CD4-positive, alpha-beta memory T cell (primary cell): ENCODE results near the gene FAM171A2. TPM values are rescaled to one million over a fixed set of nuclear protein-coding genes. Genes with fewer than 3 reads are reported as not detected.

Experiments
- CTCF ChIA-PET: fragments of 350-600 bp; sonication (Branson Sonifier 250); formaldehyde crosslinking; loops from one replicate; lab custom pipeline; 2021; ENCODE audit warnings: inconsistent platforms; ENCODE audit not compliant: partially characterized antibody; lab: Charles Lee
- POLR2A ChIA-PET: fragments of 350-600 bp; sonication (Branson Sonifier 250); formaldehyde crosslinking; loops from one replicate; lab custom pipeline; 2021; ENCODE audit not compliant: partially characterized antibody; lab: Charles Lee
- DNase-seq, 5 donors: peaks; one replicate each; pipeline versions ENCODE4 v3.0.0 to v3.0.0-alpha.2; 2020 to 2022; ENCODE audit warnings: mixed read lengths in 1 of 5
- H3K27ac ChIP-seq: one replicate; pipeline ENCODE4 v1.7.0; 2013; ENCODE audit warnings: low read depth, low read length
- H3K27me3 ChIP-seq: 2 replicates; pipeline ENCODE4 v1.7.0; 2013; ENCODE audit warnings: mild to moderate bottlenecking, low read length, moderate library complexity; ENCODE audit not compliant: insufficient read depth
- H3K36me3 ChIP-seq: 2 replicates; pipeline ENCODE4 v1.7.0; 2013; ENCODE audit warnings: mild to moderate bottlenecking, low read length, moderate library complexity; ENCODE audit not compliant: insufficient read depth
- H3K4me1 ChIP-seq: 2 replicates; pipeline ENCODE4 v1.7.0; 2013; ENCODE audit warnings: mild to moderate bottlenecking, low read length, moderate library complexity; ENCODE audit not compliant: insufficient read depth
- H3K4me3 ChIP-seq, 2 donors: one replicate each; pipeline ENCODE4 v1.7.0; 2013; ENCODE audit warnings: low read length in 2 of 2, mild to moderate bottlenecking in 1 of 2
- H3K9me3 ChIP-seq, 2 donors: one replicate each; pipeline ENCODE4 v1.7.0; 2013; ENCODE audit warnings: low read length in 2 of 2, control low read depth in 1 of 2; ENCODE audit not compliant: control insufficient read depth in 1 of 2
- H3K27ac Mint-ChIP-seq, 7 donors: one replicate each; pipeline ENCODE4 v1.8.0; 2020 to 2021; ENCODE audit warnings: mixed read lengths in 7 of 7, mild to moderate bottlenecking in 6 of 7, inconsistent platforms in 3 of 7, moderate library complexity in 3 of 7
- H3K27me3 Mint-ChIP-seq, 2 donors: one replicate each; pipeline ENCODE4 v1.8.0; 2020 to 2021; ENCODE audit warnings: mixed read lengths in 2 of 2
- H3K36me3 Mint-ChIP-seq, 2 donors: one replicate each; pipeline ENCODE4 v1.8.0; 2020 to 2021; ENCODE audit warnings: mixed read lengths in 2 of 2, inconsistent platforms in 1 of 2, mild to moderate bottlenecking in 1 of 2
- H3K4me1 Mint-ChIP-seq, 4 donors: one replicate each; pipeline ENCODE4 v1.8.0; 2020 to 2021; ENCODE audit warnings: mixed read lengths in 4 of 4, mild to moderate bottlenecking in 1 of 4
- H3K4me3 Mint-ChIP-seq, 8 donors: one replicate each; pipeline ENCODE4 v1.8.0; 2020 to 2021; ENCODE audit warnings: mixed read lengths in 8 of 8, mild to moderate bottlenecking in 7 of 8, moderate library complexity in 6 of 8, inconsistent platforms in 3 of 8
- H3K9me3 Mint-ChIP-seq, 8 donors: one replicate each; pipeline ENCODE4 v1.8.0; 2020 to 2021; ENCODE audit warnings: mixed read lengths in 8 of 8, mild to moderate bottlenecking in 5 of 8, inconsistent platforms in 3 of 8, moderate library complexity in 1 of 8
- intact Hi-C: fragments of 100-400 bp; cut with micrococcal nuclease; formaldehyde crosslinking; loops from one replicate; pipeline ENCODE4 v1.15.1; 2023
- polyA plus RNA-seq, 2 donors: library from polyadenylated mRNA; unstranded; fragments of 300-500 nt; fragmentation: Illumina TruSeq; gene quantifications; one replicate each; pipeline ENCODE4 v1.2.3, GENCODE V29; 2021
- total RNA-seq, 2 experiments: library from RNA; stranded (reverse); gene quantifications; one replicate each; pipeline ENCODE4 v1.2.3, GENCODE V29; 2021

Gene FAM171A2
- total and polyA plus RNA-seq, 4 experiments from 2014 or later = 0.13 to 0.72 (median 0.52) TPM; not detected in 1

DNA sequence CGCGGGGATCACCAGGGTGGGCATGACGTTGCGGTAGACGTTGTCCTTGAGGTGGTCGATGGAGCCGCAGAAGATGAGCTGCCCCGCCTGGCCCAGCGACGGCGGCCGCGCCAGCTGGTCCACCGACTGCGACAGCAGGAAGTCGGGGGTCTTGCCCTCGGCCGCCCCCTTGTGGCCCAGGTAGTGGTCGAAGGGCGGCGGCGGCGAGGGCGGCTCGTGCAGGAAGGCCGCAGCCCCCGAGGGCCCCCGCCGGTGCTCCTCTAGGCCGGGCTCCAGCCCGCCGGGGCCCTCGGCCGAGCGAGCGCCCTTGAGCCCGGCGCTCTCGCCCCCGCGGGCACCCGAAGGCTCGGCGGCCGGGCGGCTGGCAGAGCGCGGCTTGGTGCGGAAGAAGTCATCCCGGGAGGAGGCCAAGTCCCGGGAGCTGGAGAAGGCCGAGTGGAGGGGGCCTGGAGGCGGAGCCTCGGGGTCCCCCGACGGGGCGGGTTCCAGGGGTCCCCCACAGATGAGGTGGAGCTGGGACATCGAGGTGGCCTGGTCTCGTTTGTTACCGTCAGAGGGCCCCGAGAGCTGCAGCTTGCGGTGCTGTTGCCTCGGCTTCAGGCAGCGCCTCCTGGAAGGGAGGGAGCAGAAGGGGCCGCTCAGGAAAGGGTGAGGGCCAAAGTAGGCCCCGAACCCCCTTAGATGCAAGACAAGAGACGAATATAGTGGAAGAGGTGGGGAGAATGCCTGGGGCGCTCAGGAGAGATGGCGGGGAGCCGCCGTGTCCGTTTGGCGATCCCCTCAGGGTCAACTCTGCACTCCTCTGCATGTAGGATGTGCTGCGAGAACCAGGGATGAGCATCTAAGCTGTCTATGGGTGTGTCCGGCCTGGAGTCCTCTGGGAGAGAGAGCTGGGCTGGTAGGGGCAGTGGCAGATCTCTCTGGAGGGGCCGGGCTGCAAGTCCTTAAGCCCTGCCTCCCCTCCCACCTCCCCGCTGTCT lies 8.8 kb downstream of the FAM171A2 start:
- Histone ChIP-seq H3K9me3 (no peaks in the 10 kb centered on the region), H3K27me3 (no peaks in the 10 kb centered on the region), H3K4me1 (no peaks in the 10 kb centered on the region), H3K4me3 (no peak overlapping the region), H3K36me3 (no peaks in the 10 kb centered on the region), H3K27ac (no peak overlapping the region)
- Mint-ChIP-seq H3K27ac (peak overlapping the region in 2 of 7 donors; percentile 19 to 63), H3K36me3 (peaks cover 0 to 3% of the 10 kb centered on the region in 2 donors), H3K9me3 (no peaks in the 10 kb centered on the region), H3K4me3 (peak overlapping the region; percentile 35 to 79 (median 60)), H3K27me3 (no peaks in the 10 kb centered on the region), H3K4me1 (peaks cover 6 to 10% (median 8%) of the 10 kb centered on the region in 4 donors)
- intact Hi-C loops = no loop called here
- ChIA-PET POLR2A (interaction anchor here (1.2 to 2.4 kb wide), 7 partner anchors 8 to 288 kb away, joined by 3 to 12 read pairs (median 10); partner anchors contain the start of genes ATXN7L3, FAM171A2, GRN and LSM12), CTCF (interaction anchor here (0.5 to 4.9 kb wide), 10 partner anchors 8 to 708 kb away, joined by 3 to 26 read pairs (median 4); partner anchors contain the start of genes FAM171A2 and GRN)
- peak in 4 of 5 donors; percentile 46 to 52 (median 48) for DNase-seq

DNA sequence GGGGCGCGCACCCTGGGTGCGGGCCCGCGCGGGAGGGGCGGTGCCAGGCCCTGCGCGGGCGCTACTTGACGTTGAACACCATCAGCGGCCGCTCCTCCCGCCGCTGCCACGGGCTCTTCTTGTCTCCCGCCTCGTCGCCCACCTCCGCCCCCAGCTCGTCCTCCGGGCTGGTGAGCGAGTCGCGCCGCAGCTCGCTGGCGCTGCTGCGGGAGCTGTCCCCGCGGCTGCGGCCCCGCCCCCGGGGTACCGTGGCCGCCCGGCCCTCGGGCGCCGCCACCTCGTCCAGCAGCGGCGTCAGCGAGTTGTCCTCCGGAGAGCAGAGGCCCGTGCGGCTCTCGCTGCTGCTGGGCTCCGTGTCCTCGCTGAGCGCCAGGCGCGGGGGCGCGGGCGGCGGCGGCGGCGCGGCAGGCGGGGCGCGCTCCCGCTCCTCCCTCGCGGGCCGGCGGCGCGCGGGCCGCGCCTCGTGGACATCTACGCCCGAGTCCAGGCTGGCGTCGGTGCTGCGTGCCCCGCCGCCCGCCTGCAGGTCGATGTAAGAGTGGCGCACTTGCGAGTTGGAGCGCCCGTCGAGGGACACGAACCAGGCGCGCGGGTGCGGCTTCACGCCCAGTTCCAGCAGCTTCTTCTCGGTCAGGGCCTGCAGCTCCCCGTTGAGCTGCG lies 9.9 kb downstream of the FAM171A2 start:
- H3K36me3 Mint-ChIP-seq = peaks cover 3 to 4% of the 10 kb centered on the region in 2 donors
- CTCF ChIA-PET = interaction anchor here (0.7 to 4.9 kb wide), 10 partner anchors 8 to 411 kb away, joined by 3 to 26 read pairs (median 4); partner anchors contain the start of genes FAM171A2 and GRN
- Histone ChIP-seq H3K4me1 (no peaks in the 10 kb centered on the region), H3K27ac (no peak overlapping the region), H3K9me3 (no peaks in the 10 kb centered on the region), H3K27me3 (no peaks in the 10 kb centered on the region), H3K36me3 (no peaks in the 10 kb centered on the region), H3K4me3 (no peak overlapping the region)
- H3K9me3 Mint-ChIP-seq = no peaks in the 10 kb centered on the region
- POLR2A ChIA-PET = interaction anchor here (0.6 to 2.4 kb wide), 12 partner anchors 9 to 338 kb away, joined by 3 to 12 read pairs (median 7); partner anchors contain the start of genes ATXN7L3, FAM171A2, GRN and LSM12
- peak overlapping the region; percentile 39 to 74 (median 60) for H3K4me3 Mint-ChIP-seq
- H3K4me1 Mint-ChIP-seq = peaks cover 2 to 10% (median 4%) of the 10 kb centered on the region in 4 donors
- intact Hi-C loops = no loop called here
- peak in 4 of 5 donors; percentile 17 to 52 (median 25) for DNase-seq
- no peaks in the 10 kb centered on the region for H3K27me3 Mint-ChIP-seq
- H3K27ac Mint-ChIP-seq = no peak overlapping the region

DNA sequence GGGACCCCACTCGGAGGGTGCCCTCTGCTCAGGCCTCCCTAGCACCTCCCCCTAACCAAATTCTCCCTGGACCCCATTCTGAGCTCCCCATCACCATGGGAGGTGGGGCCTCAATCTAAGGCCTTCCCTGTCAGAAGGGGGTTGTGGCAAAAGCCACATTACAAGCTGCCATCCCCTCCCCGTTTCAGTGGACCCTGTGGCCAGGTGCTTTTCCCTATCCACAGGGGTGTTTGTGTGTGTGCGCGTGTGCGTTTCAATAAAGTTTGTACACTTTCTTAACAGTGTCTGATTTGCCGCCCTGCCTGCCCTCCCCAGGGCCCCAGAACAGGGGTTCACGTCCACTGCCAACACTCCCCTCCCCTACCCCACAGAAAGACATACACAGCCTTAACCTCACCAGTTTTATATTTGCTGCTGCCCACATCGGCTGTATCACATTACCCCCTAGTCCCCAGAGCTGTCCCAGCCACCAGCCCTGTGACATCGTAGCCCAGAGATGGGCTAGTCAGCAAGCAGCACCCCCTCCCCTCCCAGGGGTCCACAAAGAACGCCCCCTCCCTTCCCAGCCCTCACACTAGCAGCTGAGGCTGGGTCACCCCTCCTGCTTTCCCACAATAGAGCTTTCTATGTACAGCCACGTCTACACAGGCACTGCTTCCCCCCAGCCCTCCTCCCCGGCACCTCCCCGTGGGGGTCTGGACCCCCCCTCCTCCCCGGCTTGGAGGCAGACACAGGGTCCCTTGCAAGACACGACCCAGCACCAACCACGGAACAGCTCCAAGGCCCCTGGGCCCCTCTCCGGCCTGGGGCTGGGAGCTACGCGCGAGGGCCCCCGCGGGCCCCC lies 10.6 kb downstream of the FAM171A2 start:
- peak overlapping the region; percentile 66 to 81 (median 72) for H3K4me3 Mint-ChIP-seq
- peaks cover 3 to 10% (median 6%) of the 10 kb centered on the region in 4 donors for H3K4me1 Mint-ChIP-seq
- Histone ChIP-seq H3K4me1 (no peaks in the 10 kb centered on the region), H3K27ac (no peak overlapping the region), H3K4me3 (no peak overlapping the region), H3K36me3 (no peaks in the 10 kb centered on the region), H3K9me3 (no peaks in the 10 kb centered on the region), H3K27me3 (no peaks in the 10 kb centered on the region)
- DNase-seq = no peak
- peaks cover 3 to 4% of the 10 kb centered on the region in 2 donors for H3K36me3 Mint-ChIP-seq
- H3K9me3 Mint-ChIP-seq = no peaks in the 10 kb centered on the region
- CTCF ChIA-PET = interaction anchor here (1.0 to 4.9 kb wide), 5 partner anchors 9 to 410 kb away, joined by 3 to 26 read pairs (median 4); partner anchors contain the start of gene FAM171A2
- no peak overlapping the region for H3K27ac Mint-ChIP-seq
- intact Hi-C loops = no loop called here
- H3K27me3 Mint-ChIP-seq = no peaks in the 10 kb centered on the region
- POLR2A ChIA-PET = interaction anchor here (0.6 to 2.4 kb wide), 10 partner anchors 8 to 337 kb away, joined by 3 to 12 read pairs (median 6); partner anchors contain the start of genes GRN, SLC25A39, TMUB2 and UBTF

DNA sequence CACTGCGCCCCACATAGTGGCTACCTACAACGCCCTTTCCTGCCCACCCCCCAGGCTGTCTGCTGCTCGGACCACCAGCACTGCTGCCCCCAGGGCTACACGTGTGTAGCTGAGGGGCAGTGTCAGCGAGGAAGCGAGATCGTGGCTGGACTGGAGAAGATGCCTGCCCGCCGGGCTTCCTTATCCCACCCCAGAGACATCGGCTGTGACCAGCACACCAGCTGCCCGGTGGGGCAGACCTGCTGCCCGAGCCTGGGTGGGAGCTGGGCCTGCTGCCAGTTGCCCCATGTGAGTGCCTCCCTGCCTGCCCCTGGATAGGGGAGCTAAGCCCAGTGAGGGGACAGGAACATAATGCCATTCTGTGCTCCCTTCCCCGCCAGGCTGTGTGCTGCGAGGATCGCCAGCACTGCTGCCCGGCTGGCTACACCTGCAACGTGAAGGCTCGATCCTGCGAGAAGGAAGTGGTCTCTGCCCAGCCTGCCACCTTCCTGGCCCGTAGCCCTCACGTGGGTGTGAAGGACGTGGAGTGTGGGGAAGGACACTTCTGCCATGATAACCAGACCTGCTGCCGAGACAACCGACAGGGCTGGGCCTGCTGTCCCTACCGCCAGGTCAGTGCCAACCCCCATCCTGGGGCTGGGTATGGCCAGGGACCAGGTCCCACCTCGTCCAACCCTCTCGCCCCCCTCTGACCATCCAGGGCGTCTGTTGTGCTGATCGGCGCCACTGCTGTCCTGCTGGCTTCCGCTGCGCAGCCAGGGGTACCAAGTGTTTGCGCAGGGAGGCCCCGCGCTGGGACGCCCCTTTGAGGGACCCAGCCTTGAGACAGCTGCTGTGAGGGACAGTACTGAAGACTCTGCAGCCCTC lies 11.5 kb downstream of the FAM171A2 start:
- DNase-seq = no peak

DNA sequence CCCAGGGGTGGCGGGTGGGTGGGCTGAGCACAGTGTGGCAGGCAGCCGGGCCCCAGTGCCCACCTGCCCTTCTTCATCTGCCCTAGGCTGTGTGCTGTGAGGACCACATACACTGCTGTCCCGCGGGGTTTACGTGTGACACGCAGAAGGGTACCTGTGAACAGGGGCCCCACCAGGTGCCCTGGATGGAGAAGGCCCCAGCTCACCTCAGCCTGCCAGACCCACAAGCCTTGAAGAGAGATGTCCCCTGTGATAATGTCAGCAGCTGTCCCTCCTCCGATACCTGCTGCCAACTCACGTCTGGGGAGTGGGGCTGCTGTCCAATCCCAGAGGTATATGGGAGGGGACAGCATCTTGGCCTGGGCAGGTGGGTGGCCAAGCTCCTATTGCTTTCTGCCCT lies 12.2 kb downstream of the FAM171A2 start:
- Histone ChIP-seq H3K27ac (no peak overlapping the region), H3K27me3 (no peaks in the 10 kb centered on the region), H3K4me3 (no peak overlapping the region), H3K36me3 (no peaks in the 10 kb centered on the region), H3K4me1 (peaks cover under 1% of the 10 kb centered on the region), H3K9me3 (no peaks in the 10 kb centered on the region)
- intact Hi-C loops = no loop called here
- Mint-ChIP-seq H3K27ac (no peak overlapping the region), H3K27me3 (no peaks in the 10 kb centered on the region), H3K9me3 (no peaks in the 10 kb centered on the region), H3K4me3 (no peak overlapping the region), H3K36me3 (peaks cover 3 to 4% of the 10 kb centered on the region in 2 donors), H3K4me1 (peaks cover 3 to 12% (median 7%) of the 10 kb centered on the region in 4 donors)
- ChIA-PET POLR2A (interaction anchor here (1.1 to 1.6 kb wide), 3 partner anchors 25 to 165 kb away, joined by 4 to 6 read pairs (median 5); partner anchors contain the start of gene TMUB2), CTCF (interaction anchor here (1.1 to 4.9 kb wide), 9 partner anchors 7 to 149 kb away, joined by 3 to 26 read pairs (median 5); partner anchors contain the start of gene FAM171A2)
- DNase-seq = no peak

More for the DNA sequence above, 11.5 kb downstream of the FAM171A2 start:
- H3K4me1 ChIP-seq = no peaks in the 10 kb centered on the region
- Mint-ChIP-seq H3K4me3 (peak overlapping the region in 3 of 8 donors; percentile 71 to 76 (median 74)), H3K9me3 (no peaks in the 10 kb centered on the region), H3K27ac (no peak overlapping the region), H3K27me3 (no peaks in the 10 kb centered on the region), H3K36me3 (peaks cover 3 to 4% of the 10 kb centered on the region in 2 donors), H3K4me1 (peaks cover 3 to 10% (median 6%) of the 10 kb centered on the region in 4 donors)
- H3K9me3 ChIP-seq = no peaks in the 10 kb centered on the region
- H3K27me3 ChIP-seq = no peaks in the 10 kb centered on the region
- no peak overlapping the region for H3K4me3 ChIP-seq
- H3K36me3 ChIP-seq = no peaks in the 10 kb centered on the region
- CTCF ChIA-PET = interaction anchor here (1.1 to 4.9 kb wide), 7 partner anchors 7 to 149 kb away, joined by 3 to 26 read pairs (median 8); partner anchors contain the start of gene FAM171A2
- H3K27ac ChIP-seq = no peak overlapping the region
- intact Hi-C loops = no loop called here
- POLR2A ChIA-PET = interaction anchor here (1.1 to 2.4 kb wide), 3 partner anchors 28 to 166 kb away, joined by 4 to 10 read pairs (median 5); partner anchors contain the start of genes SLC25A39 and TMUB2
